HG03135 (cell line): Measurements from ENCODE around the gene ARID4B.
"Not testable (repeated sequence)": the region's sequence is repeated elsewhere in the genome, so short reads cannot be mapped to it uniquely, and the experiment has no call there.

Source experiments
- ATAC-seq: cut with Tn5 transposase; IDR thresholded peaks from one replicate; pipeline ENCODE4 v1.9.1; 2021; ENCODE audit warnings: mild to moderate bottlenecking, moderate library complexity; ENCODE audit not compliant: unreplicated experiment

The ARID4B gene

DNA sequence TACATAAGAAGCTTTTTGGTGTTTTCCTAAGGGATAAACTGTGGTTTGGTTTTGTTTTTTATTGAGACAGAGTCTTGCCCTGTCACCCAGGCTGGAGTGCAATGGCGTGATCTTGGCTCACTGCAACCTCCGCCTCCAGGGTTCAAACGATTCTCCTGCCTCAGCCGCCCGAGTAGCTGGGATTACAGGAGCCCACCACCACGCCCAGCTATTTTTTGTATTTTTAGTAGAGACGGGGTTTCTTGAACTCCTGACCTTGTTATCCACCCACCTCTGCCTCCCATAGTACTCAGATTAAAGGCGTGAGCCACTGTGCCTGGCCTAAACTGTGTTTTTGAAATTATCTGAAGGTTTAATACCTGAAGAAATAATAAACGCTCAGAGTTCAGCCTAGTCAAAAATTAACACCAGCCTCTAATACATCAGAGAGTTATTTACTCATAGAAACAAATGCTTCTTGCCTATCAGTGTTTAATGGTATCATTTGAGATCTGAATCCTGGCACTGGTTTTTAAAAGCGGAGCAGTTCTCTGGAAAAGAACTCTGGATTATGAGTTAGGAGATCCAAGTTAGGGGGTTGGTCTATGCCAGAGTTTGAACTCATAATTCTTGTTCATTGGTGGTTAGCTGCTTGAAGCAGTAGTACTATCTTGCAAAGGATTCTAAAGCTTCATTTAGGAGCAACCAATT, 28.7 kb downstream of the ARID4B start:
- ATAC-seq, result no peak

DNA sequence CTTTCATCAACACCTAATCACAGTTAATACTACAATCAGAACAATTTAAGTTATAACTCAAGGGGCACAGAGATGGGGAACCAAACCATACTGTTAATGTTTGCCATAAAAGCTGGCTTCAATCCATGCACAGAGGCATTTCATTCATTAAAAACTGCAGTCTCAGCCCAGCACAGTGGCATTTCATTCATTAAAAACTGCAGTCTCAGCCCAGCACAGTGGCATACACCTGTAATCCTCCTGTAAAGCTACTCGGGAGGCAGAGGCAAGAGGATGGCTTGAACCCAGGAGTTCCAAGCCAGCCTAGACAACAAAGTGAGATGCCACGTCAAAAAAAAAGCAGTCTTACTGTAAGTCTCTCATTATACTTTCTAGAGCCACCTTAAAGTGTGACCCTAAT, 29.2 kb downstream of the ARID4B start:
- ATAC-seq, result no peak

DNA sequence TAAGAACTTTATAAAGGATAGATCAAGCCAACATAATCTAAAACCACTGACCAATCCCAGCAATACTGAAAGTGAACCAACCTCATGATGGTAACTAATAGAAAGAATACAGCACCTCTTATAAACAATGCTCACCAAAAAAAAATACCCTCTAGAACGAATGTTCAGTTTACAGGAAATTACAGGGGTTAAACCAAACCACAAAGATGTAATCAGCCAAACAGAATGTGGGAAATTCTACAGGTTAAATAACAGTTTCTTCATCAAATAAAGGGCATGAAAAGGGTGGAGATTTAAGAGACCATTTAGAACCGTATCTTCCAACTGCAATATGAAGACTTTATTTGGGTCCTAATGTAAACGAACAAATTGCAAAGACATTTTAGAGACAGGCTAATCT, 30.4 kb downstream of the ARID4B start:
- ATAC-seq, result no peak

DNA sequence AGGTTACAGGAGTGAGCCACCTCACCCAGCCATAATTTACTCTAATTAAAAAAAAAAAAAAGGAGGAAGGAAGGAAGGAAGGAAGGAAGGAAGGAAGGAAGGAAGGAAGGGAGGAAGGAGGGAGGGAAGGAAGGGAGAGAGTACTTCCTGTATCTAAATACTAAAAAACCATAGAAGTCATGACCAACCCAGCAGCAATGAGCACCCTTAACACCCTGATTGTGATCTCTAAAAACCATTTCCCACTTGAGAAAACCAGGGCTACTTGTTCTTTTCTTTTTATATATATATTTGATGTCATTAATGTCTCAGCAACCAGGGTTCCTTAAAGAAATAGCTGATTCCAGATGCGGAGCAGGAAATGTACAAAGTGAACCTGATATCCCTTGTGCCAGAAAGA, 31.2 kb downstream of the ARID4B start:
- no peak for ATAC-seq

DNA sequence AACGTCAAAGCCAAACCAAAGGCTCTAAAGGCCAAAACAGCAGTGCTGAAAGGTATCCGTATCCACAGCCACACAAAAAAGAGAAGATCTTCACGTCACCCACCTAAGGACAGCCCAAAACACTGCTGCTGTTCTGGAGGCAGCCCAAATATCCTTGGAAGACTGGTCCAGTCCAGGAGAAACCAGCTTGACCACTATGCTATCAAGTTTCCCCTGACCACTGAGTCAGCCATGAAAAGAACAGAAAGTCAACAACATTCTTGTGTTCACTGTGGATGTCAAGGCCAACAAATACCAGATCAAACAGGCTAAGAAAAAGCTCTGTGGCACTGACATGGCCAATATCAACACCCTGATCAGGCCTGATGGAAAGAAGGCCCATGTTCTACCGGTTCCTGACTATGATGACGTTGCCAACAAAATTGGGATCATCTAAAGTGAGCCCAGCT, 32.1 kb downstream of the ARID4B start:
- ATAC-seq, result no peak

DNA sequence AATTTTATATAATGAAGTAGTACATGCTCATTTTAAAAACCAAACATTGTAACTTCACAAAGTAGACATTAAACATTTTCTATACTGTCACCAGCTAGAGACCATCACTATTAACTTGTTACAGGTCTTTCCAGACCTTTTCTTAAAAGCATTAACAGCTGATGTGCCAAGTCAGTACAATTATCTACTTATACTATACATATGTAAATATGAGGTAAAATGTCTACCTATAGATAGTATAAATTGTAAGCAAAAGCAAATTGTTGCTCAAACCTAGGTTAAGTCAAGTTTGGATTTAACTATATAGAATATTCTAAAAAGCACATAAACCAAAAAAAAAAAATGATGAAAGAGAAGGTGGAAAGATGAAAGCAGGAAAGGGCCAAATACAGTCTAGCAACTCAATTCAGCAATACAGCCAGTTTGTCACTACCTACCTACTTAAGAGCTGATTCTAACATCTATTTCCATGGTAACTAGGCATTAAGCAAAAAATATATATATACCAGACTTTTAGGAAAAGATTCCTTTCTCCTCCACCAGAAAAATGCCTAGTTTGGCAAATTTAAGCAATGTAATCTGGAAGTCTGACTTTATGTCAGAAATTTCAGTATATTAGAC, 34.5 kb downstream of the ARID4B start:
- no peak for ATAC-seq

DNA sequence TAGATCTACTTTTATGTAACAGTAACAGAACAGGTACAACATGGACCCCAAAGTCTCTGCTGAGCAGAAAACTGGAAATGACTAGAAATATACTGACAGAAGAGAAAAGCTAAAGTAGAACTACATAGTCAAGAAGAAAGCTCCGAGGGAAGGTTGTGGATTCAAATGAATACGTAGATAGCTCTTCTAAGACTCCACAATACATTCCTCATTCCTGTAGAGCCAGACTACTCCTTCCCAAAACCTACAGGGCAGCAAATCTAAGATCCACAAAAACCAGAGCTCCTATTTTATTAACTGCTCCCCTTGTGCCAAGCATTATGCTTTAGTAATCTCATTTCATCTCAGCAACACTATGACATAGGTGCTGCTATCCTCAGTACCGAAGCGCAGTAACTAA, 35.2 kb downstream of the ARID4B start:
- no peak for ATAC-seq

DNA sequence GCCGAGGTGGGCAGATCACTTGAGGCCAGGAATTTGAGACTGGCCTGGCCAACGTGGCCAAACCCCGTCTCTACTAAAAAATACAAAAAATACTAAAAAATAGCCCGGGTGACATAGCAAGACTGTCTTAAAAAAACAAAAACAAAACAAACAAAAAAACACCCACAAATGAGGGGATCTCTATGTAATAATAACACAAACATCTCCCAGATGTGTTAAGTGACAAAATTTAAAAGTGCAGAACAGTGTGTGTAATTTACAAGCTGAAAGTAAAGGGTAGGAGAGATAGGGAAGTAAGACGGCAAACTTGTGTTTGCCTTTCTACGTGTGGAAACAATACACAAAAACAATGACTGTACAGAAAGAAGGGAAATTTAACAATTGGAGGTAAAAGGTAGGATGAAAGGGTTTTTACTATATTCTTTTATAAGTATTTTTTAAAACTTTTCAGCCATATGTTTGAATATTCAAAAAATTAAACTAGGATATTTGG, 36.3 kb downstream of the ARID4B start:
- no peak for ATAC-seq

DNA sequence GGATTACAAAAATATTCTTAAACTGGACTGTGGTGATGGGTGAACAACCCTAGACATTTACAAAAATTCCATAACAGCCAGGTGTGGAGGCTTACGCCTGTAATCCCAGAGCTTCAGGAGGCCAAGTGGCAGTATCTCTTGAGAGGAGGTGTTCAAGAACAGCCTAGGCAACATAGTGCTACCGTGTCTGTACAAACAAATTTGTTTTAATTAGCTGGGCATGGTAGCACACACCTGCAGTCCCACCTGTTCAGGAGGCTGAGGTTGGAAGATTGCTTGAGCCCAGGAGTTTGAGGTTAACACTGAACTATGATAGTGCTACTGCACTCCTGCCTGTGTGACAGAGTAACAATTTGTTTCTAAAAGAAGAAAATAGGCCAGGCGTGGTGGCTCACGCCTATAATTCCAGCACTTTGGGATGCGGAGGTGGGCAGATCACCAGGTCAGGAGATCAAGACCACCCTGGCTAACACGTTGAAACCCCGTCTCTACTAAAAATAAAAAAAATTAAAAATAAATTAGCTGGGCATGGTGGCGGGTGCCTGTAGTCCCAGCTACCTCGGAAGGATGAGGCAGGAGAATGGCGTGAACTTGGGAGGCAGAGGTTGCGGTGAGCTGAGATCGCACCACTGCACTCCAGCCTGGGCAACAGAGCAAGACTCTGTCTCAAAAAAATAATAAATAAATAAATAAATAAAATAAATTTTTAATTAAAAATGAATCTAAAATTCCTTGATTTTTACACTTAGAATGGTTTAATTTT, 37.1 kb downstream of the ARID4B start:
- no peak for ATAC-seq

DNA sequence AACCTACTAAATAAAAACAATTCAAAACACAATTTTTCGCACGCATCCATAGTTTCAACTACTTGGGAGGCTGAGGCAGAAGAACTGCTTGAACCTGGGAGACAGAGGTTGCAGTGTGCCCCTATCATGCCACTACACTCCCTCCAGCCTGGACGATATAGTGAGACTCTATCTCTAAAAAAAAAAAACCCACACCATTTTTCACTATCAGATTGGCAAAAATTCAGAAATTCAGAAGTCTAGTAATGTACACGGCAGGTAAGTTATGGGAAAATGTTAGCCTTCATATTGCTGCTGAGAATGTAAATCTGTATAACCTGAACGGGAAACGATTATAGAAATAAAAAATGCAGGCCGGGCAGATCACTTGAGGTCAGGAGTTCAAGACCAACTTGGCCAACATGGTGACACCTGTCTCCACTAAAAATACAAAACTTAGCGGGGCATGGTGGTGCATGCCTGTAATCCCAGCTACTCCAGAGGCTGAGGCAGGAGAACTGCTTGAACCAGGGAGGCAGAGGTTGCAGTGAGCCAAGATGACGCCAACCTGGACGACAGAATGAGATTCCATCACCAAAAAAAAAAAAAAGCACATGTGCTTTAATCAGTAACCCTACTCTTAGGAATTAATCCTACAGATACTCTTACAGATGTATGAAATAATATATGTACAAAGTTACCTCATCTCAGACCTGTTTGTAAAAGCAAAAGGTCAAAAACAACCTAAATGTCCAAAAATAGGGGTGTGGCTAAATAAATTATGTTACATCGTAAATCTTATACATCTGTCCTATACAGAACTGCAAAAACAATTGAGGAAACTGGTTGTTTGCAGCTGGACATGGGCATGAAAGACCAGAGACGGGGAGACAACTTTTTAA, 37.9 kb downstream of the ARID4B start:
- ATAC-seq, result no peak

DNA sequence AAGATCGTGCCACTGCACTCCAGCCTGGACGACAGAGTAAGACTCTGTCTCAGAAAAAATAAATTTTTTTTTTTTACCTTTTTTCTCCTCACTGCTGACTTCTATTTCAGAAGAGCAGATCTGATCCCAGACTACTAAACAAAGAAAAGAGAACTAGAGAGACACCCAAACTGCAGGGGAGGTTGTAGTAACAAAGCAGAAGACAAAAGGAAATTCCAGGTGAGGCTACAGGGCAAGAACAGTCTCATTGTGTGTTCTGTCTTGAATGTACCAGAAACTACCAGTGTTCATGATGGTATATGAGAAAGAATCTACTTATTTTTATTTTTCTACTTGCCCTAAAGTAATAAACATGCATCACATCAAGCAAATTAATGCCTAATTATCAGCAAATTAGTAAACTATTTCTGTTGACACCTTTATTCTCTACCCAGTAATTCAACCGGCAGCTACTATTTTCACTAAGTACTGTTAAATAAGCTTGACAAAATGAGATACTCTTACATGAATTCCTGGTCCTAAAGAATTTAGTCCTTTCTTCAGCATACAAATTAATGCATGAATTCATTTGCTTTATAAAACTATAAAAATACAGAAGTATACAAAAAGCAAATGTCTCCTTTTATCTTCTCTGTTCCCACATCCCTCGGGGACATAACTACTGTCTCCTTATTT, 40.6 kb downstream of the ARID4B start:
- no peak for ATAC-seq

DNA sequence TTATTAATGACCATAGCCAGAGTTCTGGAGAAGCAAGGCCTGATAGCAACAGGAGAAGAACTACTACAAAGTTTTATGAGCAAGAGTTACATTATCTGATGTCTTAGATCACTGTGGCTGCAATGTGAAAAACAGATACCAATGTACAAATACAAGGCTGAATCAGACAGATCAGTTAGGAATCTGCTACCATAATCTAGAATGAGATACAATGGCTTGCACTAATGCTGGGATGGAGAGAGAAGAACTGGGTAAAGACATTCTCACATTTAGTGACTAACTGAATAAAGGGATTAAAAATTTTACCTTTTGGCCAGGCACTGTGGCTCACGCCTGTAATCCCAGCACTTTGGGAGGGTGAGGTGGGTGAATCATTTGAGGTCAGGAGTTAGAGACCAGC, 41.3 kb downstream of the ARID4B start:
- no peak for ATAC-seq

DNA sequence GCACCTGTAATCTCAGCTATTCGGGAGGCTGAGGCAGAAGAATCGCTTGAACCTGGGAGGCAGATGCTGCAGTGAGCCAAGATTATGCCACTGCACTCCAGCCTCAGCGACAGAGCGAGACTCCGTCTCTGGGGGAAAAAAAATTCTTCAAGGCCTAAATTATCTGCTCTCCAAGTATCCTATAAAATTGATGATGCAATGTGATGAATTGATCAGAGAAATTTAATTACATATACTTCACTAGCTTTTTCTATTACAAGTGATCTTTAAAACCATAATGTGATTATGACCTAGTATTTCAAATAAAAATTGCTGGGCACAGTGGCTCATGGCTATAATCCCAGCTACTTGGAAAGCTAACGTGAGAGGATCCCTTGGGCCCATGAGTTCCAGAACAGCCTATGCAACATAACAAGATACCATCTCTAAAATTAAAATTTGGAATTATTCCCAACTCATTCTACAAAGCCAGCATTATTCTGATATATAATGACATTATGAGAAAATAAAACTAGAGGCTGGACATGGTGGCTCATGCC, 43.7 kb downstream of the ARID4B start:
- ATAC-seq, result no peak

DNA sequence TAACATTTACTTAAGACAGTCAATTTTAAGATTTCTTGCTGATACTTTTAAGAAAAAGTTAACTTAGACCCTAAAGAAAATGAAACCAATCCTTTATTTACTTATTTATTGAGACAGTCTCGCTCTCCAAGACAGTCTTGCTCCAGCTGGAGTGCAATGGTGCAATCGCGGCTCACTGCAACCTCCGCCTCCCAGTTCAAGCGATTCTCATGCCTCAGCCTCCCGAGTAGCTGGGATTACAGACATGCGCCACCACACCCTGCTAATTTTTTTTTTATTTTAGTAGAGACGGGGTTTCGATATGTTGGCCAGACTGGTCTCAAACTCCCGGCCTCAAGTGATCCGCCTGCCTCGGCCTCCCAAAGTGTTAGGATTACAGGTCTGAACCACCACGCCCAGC, 44.3 kb downstream of the ARID4B start:
- not testable (repeated sequence) for ATAC-seq

DNA sequence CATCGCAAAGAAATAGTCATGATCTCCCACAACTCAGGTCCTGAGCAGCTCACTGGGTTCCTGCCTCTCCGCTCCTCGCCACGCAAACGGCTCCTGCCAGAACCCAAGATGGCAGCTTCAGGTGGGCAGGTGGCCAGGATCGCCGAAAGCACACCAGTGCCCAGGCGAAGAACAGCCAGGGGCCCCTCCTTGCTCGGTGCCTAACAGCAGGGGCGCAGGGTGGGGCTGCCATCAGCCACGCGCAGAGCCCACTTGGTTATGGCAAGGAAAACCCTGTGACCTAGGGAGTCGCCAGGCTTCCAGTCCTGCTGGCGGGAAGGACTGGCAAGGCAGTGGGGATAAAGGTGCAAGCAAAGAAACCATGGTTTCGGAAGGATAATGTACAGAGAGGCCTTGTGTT, 47.5 kb downstream of the ARID4B start:
- ATAC-seq, result no peak

DNA sequence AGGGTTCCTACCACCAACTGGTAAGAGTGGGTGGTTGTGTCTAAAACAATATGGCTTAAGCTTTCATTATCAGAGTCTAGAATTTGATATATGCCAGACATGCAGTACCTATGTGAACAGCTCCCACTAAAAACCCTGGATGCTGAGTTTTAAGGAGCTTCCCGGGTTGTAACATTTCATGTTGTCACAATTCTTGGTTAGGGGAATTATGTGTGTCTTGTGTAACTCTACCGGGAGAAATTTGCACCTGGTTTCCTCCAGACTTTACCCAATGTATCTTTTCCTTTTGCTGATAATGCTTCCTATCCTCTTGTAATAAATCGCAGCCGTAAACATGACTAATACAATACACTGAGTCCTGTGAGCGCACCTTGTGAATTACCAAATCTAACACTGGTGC, 48.3 kb downstream of the ARID4B start:
- no peak for ATAC-seq

DNA sequence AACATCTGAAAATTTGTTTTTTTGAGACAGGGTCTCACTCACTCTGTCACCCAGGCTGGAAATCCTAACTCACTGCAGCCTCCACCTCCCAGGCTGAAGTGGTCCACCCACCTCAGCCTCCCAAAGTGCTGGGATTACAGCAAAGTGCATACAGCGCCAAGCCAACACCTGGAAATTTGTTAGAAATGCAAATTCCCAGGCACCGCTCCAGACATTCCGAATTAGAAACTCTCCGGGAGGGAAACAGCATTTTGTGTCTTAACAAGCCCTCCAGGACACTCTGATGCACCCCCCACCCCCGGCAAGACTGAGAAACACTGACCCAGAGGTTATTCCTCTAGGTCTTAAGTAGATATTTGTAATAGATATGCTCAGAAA, 49.1 kb downstream of the ARID4B start:
- ATAC-seq, result no peak

DNA sequence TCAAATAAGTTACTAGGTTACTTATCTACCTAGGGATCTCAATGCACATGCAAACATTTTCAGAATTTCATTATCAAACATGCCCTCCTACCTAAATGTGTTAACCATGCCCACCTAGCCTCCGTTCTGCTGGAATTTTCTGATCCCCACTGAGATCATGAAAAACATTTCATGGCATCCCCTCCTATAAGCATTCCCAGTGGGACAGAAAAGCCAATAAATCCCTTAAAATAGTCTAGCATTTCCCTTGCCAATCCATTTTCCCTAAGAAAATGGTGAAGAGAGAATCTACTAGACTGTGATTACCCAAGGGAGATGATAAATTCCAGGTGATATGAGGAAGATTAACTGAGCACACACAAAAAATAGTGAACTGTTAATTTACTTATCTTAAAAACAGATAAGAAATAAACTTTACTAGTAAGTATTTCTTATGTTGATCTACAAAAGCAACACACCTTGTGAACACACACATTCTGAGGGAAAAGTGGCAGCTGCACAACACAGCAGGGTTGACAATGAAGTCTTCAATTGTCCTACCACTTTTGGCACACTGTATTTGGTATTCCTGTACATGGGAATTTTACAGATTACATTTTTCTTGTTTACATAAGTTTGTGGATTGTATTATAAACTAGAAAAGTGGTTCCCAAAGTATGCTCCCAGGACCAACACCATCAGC, 49.6 kb downstream of the ARID4B start:
- no peak for ATAC-seq

DNA sequence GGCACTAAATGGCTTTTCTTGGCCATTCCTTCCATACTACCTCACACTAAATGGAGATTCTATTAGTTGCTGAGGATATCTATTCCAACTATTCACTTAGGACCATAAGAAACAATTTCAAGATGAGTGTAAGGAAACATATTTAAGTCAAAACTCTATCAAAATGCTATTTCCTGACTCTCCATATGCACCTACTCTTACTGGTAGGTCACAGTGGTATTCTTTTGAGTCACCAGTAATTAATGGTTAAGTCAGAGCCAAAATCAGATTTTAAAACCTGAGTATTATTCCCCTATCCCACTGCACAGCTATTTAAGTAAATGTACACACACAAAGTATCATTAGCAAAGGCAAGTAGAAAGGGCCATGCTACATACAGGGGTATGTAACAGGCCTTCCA, 50.3 kb downstream of the ARID4B start:
- ATAC-seq, result no peak

DNA sequence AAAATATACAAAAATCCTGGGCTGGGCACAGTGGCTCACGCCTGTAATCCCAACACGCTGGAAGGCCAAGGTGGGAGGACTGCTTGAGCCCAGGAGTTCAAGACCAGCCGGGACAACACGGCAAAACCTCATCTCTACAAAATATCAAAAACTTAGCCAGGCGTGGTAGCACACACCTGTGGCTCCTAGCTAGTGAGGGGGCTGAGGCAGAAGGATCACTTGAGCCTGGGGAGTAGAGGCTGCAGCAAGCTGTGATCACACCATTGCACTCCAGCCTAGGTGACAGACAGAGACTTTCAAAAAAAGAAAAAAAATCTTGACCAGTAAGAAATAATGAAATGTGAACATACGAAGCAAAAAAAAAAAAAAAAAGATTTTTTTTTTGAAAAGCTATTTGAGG, 52.1 kb downstream of the ARID4B start:
- no peak for ATAC-seq
